SK-N-SH treated with all-trans-retinoic acid at 6 μM for 48 hours (cell line): ENCODE data around the gene CACNA2D3.

Experiments
- ARNTL ChIP-seq: fragments of 450-650 bp; formaldehyde crosslinking; IDR thresholded peaks from 2 replicates; pipeline ENCODE4 v1.5.0; 2020; ENCODE audit warnings: low read depth, mild to moderate bottlenecking, moderate library complexity, borderline replicate concordance
- CREB5 ChIP-seq: fragments of 250-450 bp; sonication (Bioruptor Pico); IDR thresholded peaks from 2 replicates; pipeline ENCODE4 v1.5.1; 2020; ENCODE audit warnings: low read depth, mild to moderate bottlenecking, moderate library complexity
- PATZ1 ChIP-seq: fragments of 250-450 bp; sonication (Bioruptor Pico); IDR thresholded peaks from 2 replicates; pipeline ENCODE4 v1.8.0; 2020; ENCODE audit warnings: mild to moderate bottlenecking, moderate library complexity, borderline replicate concordance
- SNAI2 ChIP-seq: fragments of 250-450 bp; sonication (Bioruptor Pico); IDR thresholded peaks from 2 replicates; pipeline ENCODE4 v1.5.0; 2020; ENCODE audit warnings: mild to moderate bottlenecking, moderate library complexity
- TOX ChIP-seq: fragments of 250-450 bp; sonication (Bioruptor Pico); IDR thresholded peaks from 2 replicates; pipeline ENCODE4 v1.8.0; 2021; ENCODE audit warnings: mild to moderate bottlenecking, moderate library complexity, borderline replicate concordance
- TF ChIP-seq, protein P1 (sequence below): fragments of 250-450 bp; sonication (Bioruptor Pico); IDR thresholded peaks from 2 replicates; pipeline ENCODE4 v1.5.1; 2021; ENCODE audit warnings: mild to moderate bottlenecking, moderate library complexity

GRCh38 chr3:54177816-54178215 lies 55.5 kb downstream of the CACNA2D3 start:
- no peak for TF ChIP-seq TOX
- TF ChIP-seq SNAI2: no peak
- no peak for TF ChIP-seq ARNTL (CRISPR knock-in tag)
- TF ChIP-seq CREB5 (CRISPR knock-in tag): no peak
- TF ChIP-seq, protein P1, sequence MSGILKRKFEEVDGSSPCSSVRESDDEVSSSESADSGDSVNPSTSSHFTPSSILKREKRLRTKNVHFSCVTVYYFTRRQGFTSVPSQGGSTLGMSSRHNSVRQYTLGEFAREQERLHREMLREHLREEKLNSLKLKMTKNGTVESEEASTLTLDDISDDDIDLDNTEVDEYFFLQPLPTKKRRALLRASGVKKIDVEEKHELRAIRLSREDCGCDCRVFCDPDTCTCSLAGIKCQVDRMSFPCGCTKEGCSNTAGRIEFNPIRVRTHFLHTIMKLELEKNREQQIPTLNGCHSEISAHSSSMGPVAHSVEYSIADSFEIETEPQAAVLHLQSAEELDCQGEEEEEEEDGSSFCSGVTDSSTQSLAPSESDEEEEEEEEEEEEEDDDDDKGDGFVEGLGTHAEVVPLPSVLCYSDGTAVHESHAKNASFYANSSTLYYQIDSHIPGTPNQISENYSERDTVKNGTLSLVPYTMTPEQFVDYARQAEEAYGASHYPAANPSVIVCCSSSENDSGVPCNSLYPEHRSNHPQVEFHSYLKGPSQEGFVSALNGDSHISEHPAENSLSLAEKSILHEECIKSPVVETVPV (CRISPR knock-in tag): no peak
- TF ChIP-seq PATZ1: no peak
